NCI-H1105 (cell line): ENCODE measurements around the gene WWOX.

Experiments
- DNase-seq: peaks from one replicate; lab custom pipeline; 2025; lab: John Stamatoyannopoulos, UW

The WWOX gene

DNA sequence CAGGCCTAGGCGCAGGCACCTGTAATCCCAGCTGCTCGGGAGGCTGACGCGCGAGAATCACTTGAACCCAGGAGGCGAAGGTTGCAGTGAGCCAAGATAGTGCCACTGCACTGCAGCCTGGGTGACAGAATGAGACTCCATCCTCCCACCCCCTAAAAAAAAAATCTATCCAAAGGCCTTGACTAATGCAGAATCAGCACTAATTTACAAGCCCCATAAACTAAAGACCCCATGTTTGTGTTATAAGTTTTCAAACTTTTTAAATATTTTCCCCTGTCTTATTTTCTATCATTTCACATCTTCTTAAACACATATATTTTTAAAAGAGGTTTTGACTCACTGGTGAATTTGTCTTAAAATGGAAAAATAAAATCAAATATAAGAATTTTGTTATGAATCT lies 713.1 kb downstream of the WWOX start:
- DNase-seq = no peak

DNA sequence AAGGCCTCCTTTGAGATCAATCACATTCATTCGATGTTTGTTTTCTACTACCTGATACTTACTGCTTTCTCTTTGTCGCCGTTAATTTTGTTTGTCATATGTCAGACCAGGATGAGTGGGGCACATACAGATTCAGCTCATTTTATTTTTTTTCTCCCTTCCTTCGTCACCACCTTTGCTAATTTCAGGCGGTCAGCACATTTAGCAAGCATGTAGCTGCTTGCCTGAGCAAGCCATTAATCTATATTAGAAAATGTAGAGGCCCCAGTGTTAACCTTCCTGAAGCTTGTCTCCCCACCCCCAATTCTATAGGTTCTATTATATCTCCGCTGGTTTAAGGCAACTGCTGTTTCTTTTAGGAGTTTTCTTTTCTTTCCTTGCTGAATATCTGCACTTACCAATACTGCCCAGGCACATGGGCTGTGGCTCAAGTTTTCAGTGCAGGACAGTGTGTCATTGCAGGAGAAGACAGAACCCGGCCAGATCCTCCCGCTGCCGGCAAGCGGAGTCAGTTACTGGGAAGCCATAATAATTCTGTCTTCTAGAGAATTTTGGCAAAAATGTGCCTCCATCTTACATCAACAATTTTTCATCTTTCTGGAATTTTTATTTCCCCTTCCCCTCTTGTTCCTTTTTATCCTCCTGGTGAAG lies 714.3 kb downstream of the WWOX start:
- peak; percentile 34 for DNase-seq

DNA sequence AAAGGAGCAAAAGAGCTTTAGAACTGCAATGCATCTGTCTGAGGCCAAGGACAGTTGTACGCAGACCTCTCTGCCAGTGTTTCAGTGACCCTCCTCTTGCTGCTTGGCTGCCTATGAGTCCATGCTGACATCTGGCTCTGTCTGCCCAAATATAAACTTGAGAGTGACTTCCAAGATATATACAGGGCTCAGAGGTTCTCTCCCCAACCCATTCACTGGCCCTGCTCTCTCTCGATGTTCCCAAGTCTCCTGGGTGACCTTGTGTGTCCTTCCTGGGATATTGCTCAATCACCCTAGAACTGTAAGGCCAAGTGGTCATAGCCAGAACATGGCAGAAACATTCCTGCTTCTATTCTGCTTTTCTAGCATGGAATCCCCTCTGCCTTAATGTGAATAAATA lies 716.3 kb downstream of the WWOX start:
- DNase-seq = no peak

DNA sequence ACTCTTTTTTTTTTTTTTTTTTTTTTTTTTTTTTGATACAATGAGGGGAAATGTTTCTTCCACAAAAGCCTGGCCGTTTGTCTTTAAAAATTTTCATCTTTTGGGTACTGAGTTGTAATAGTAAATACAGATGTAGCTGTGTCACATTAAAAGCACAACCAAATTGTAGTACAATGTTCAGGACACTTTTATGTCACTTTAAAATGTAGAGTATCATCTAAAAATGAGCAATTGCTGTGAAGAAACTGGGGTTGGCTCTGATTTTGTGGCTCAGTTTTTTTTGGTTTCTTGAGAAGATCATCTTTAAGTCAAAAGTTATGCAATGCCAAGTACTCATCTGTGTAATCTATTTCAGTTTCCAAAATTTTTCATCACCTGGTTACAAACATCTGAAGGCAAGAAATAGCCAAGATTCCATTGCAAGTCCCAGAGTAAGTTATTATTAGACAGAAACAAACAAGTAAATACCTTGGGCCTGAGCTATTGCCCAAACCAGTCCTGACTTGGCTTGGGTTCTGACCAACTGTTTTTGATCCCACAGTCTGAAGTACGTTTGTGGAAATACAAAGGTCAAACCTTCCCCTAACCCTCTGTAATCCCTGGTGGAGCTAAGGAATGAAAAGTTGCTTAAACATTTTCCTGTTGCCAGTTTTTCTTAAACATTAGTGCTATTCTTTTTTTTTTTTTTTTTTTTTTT lies 717.2 kb downstream of the WWOX start:
- no peak for DNase-seq

DNA sequence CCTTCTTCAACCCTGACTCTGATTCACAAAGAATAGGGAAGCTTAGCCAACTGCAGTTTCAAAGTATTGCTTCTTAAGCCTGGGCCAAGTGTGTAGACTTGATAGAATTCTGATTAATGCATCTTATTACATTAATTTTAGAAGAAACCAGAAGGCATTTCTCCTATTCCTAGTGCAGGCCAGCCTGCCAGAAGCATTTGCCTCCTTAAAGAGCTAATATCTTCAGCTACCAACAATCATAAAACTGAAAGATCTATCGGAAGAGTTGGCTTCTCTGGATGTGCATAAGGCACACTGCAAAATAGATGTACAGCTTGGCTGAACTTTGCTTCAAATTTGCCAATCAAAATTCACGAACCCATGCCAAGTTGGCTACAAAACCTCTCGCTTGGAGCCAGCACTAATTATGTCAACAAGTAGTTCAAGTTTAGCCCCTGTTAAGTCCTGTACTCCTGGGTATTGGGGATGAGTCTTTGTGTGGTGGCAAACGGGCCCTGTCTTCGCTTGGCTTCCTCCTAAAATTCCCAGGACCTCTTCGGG lies 717.8 kb downstream of the WWOX start:
- no peak for DNase-seq

DNA sequence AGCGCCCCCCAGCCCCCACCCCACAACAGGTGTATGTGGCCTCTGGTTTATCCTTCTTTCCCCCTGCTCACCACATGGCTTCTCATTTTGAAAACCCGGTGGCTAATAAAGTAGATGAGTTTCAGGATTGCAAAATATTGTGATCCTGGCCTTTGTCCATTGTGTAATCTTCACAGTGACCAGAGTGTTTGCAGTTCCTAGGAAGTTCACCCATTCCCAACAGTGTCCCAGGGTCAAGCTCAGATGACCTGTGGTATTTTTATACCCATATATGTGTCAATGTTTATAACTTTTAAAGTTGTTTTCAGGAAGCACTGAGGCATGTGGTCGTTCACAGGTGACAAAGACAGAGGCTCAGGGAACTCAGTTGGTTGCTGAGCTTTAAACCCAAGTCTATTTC lies 721.9 kb downstream of the WWOX start:
- no peak for DNase-seq

DNA sequence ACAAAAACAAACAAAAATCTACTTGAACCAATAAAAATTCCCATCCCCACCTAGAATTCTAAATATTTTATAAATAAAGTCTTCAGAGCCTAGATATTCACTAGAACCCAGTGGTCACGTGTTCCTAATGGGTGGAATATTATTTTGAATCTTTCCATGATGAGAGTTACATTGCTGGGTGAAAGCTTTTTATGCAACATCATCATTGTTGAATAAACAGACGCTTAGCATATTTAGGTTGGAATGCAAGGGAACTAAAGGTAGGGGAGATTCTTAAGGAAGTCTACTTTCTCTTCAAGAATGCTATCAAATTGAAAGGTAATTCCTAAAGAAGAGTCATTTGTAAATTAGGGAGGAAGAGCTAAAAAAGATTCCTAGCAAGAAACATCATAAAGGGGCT lies 723.1 kb downstream of the WWOX start:
- no peak for DNase-seq

DNA sequence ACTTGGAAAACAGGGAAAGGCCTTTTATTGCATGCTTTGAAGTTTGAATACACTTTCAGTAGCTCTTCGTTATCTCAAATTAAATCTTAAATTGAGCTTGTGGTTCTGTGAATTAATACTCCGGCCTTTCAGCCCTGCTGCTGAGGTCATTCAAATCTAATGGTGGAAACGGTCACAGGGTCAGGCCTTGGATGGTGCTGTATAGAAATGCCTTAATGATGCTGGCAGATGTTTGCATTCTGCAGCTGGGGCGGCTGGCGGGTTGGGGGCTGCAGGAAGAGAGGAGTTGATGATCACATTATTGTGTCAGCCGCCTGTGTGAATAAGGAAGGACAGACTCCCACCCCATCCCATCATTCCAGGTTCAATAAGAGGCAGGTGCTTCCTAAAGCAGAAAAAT lies 723.6 kb downstream of the WWOX start:
- DNase-seq = no peak

DNA sequence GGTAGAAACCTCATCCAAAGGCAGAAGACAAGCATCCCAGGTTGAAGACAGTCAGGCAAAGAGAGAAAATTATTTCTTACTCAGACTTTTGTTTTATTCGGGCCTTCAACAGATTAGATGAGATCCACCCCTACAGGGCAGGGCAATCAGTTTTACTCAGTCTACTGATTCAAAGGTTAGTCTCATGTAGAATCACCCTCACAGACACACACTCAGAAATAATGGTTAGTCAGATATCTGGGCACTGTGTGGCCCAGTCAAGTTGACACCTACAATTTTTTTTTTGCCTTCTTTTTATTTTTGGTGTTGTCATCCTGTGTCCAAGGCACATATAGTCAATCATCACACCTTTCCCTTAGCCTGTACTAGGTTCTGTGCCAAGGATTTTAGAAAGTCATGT lies 729.8 kb downstream of the WWOX start:
- DNase-seq = no peak

DNA sequence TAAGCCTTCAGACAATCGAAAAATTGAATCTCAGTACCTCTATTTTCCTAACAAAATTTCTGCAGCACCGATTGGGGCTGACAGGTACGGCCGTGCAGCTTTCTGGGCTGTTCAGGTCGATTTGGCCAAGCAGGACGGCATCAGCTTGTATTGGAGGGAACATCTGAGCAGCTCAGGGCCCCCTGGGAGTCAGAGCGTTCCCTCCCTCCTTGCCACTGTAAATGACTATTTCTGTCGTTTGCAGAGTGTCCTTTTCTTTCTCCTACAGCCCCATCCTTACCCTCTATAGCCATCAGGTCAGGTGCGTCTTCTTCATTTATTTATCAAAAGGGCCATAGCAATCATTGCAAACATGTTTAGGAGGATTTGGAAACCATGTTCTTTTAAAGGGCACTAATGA lies 731.1 kb downstream of the WWOX start:
- DNase-seq = no peak

DNA sequence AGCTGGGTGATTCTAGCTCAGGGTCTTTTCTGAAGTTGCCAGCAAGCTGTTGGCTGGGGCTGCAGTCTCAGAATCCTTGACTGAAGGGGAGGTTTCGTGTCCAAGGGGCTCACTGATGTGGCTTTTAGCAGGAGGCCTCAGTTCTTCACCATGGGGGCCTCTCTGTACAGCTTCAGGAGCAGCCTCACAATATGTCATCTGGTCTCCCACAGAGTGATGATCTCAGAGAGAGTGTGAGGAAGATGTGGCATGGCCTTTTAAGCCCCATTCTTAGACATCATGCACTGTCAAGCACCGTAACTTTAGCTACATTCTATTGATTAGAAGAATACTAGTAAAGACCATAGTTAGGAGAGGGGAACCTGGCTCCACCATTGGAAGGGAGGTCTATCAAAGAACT lies 732.6 kb downstream of the WWOX start:
- no peak for DNase-seq

DNA sequence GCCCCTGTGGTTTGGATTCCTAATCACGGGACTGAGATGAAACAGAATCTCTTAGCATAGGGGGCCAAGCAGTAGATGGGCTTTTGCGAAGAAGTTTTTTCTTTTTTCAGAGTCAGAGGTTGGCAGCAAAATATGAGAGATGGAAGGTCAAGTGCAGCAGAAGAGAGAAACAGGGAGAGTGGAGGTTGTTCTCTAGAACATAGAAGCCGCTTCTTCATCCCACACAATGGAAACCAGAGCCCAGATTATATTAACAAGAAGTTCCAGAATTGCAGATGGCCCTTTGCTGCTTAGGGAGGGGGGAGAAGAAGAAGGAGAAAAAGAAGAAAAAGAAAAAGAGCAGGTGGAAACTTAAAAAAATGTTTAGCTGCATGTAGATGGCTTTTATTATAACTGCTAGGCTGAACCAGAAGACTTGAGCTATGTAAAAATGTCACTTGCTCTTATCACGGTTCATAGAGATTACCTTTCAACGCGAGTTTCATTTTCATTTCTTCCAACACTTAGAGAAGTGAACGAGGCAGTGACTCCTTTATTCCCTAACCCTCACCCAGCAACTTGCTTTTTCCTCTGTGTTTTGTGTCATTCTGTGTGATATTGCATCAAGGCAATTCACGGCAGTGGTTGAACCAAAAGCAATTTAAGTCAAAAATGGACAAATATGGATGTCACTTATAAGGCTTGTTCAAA lies 737.5 kb downstream of the WWOX start:
- no peak for DNase-seq

DNA sequence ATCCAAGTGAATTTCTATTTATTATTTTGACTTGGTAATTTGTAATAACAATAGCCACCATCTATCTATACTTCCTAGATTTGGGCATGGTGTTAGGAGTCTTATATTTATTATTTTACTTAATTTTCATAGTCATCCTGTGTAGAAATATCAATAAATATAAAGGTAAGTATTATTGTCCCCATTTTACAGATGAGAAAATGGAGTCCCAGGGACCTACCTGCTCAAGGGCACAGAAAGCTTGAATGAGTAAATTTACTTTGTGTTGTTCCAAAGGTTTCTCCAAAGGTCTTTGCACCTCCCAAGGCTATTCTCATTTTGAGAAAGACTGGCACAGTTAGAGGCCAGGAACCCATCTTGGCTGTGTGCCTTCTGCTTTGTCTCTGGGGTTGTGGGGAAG lies 738.3 kb downstream of the WWOX start:
- no peak for DNase-seq

DNA sequence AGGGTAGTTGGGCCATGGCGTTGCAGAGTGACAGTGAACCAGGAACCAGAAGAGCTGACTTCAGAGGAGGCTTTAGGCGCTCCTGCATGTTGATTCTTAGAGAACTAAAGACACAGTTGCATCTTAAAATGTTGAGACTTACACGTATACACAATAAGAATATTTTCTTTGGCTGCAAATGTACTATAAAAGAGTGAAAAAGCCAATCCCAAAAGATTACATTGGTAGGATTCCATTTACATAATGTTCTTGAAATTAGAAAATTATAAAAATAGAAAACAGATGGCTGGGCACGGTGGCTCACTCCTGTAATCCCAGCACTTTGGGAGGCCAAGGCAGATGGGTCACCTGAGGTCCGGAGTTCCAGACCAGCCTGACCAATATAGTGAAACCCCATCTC lies 738.8 kb downstream of the WWOX start:
- no peak for DNase-seq

DNA sequence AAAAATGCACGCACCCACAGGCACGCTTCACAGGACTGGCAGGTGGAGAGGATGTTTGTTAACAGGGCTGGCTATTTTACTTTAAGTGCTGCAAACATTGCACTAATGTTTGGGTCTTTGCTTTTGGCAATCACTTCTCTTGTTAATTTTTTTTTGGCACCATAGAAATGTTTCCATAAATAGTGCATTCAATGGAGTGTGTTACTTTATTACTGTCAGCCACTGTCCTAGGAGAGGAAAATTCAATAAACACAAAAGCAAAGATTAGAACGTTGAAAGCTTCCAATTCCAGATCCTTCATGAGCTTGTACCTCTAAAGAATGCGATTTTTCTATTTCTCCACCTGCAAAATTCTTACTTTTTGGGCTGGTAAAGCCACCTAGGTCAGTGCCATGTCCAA lies 743.5 kb downstream of the WWOX start:
- DNase-seq = peak; percentile 31

DNA sequence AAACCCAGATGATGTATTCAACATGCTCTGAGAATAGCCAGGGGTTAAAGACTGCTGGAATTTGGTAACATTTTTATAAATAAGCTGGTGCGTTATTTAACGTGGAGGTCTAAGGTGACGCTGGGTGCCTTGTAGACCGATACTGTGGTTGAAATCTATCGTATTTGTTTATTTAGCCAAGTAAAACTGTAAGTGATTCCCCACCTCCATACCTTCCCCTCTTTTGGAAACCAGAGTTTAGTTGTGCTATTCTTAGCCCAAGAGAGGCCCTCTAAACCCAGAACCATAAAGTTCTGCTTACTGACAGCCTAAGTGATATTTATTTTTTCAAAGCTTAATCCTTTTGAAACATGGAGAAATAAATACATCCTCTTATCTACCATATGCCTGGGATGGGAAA lies 744.5 kb downstream of the WWOX start:
- DNase-seq = no peak

DNA sequence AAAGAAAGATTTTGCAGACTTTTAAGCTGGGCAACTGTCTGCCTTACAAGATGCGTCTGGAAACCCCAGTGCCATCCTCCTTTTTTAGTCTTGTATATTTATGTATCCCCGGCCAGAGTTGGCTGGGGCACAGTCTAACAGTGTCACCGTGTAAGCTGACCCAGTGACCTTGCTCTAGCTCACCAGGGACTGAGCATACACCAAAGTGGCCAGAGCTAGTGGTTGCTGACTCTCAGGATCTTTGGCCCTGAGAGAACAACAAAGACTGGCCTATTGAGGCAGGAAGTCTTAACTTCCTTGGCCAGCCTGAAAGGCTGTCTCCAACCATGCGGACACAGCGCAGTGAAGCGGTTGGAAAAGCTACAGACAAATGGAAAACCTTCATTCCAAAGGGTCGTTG lies 745.2 kb downstream of the WWOX start:
- no peak for DNase-seq

DNA sequence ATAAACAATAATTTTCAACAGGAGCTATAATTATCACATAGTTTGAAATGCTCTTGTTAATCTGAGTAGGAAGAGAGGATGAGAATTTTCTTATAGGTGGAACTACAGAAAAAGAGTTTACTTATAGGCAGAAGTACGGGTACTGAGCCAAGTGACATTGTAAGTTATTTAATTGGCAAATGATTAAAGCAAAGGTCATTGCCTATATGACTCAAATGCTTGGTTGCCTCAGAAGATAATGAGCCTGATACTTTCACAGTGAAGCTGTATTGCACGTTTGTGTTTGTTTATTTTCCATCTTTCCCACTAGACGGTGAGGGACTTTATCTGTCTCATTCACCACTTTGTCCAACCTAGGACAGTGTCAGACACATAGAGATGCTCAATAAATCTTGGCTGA lies 751.8 kb downstream of the WWOX start:
- no peak for DNase-seq

DNA sequence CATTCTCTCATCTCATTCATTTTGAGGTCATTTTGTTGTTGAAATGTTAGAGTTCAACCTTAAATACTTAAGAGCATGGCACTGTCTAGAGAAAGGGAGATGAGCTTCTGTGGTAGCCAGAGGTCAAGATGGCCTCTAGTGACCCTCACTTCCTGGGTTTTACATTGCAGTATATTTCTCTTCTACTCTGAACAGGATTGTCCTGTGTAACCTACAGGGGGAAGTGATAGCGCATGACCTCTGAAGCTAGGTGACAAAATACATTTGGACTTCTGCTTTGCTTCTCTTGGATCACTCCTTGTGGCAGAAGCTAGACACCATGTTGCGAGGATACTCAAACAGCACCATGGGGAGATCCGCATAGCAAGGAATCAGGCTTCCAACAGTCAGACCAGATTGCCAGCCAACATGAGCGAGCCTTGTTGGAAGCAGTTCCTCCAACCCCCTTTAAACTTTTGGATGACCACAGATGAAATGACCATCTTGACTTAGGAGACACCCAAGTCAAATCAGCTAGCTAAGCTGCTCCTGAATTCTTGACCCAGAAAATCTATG lies 752.7 kb downstream of the WWOX start:
- DNase-seq = no peak

DNA sequence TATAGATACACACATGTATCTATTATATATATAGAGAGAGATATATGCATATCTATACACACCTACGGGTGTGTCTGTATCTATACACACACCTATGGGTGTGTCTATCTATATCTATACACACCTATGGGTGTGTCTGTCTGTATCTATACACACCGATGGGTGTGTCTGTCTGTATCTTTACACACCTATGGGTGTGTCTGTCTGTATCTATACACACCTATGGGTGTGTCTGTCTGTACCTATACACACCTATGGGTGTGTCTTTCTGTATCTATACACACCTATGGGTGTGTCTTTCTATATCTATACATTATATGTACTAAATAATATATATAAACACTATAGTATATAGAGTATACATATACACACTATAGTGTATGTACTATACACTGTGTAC lies 762.6 kb downstream of the WWOX start:
- DNase-seq = no peak

DNA sequence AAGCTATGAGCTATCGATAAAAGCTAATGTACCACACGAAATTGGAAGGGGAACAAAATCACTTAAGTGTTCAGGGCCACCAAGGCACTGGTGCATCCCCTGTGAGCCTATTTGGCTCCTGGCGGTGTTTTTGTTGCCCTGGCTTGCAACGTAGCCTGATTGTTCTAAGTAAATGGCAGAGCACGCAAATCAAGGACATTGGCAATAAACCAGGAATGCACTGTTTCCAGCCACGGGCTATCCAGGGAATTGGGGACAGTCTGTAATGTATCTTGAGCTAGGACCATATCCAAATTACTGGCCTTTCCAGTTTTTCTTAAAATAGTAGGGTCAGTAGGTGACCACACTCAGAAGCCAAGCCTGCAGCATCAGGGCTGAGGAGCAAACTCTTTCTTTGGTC lies 767.1 kb downstream of the WWOX start:
- DNase-seq = no peak

DNA sequence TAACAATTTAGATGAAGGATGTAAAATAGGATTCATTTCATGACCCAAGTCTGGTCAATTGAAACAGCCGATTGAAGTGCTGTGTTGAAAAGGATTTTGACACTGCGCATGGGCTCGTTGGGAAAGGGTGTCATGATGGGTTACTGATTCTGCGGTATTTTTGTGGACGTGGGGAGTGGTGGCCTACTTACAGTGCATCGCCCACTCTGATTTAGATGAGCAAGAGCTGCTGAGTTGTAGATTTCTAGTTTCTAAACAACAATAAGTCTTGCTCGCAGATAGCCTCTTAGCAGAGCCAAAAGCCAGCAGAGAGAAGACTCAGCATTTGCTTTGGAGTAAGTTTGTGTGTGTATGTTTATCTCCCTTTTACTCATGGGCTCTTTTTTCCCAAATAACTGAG lies 770.0 kb downstream of the WWOX start:
- no peak for DNase-seq

DNA sequence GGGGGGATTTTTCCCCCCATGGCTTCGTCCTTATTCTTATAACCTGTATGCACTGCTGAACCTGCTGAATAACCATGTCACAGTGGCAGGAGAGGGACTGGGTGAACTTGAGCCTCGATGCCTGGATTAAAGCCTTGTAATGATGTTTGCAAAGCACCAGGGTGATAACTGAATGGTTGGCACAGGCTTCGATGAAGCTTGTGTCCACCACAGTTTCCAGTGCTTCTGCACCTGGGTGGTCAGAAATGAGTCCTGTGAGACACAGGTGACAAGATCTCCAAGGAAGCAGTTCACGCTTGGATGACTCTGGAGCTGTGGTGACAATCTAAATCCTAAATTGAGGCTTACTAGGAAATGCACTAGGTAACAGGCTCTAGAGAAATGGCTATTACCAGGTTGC lies 771.8 kb downstream of the WWOX start:
- no peak for DNase-seq
